CD14-positive monocyte (primary cell): ENCODE data around the gene ZNF586. TPM values are rescaled to one million over a fixed set of nuclear protein-coding genes. Genes with fewer than 3 reads are reported as not detected.
A peak's percentile ranks its signal among the peaks of the same experiment; 100 is the strongest.

Experiments used
- DNase-seq, 3 donors: peaks; one replicate each; pipeline ENCODE4 v3.0.0-alpha.2; 2011 to 2022
- H2AFZ ChIP-seq: 2 replicates; pipeline ENCODE4 v1.6.0; 2012; ENCODE audit warnings: mild to moderate bottlenecking, low read depth, low read length, inconsistent platforms; ENCODE audit not compliant: insufficient read depth, poor library complexity, severe bottlenecking
- H3K27ac ChIP-seq, 2 donors: 1 replicate in 1 of 2; 2 replicates in 1 of 2; pipeline ENCODE4 v1.5.1; 2012 to 2013; ENCODE audit warnings: low read length in 2 of 2, control low read depth in 1 of 2, inconsistent platforms in 1 of 2, low read depth in 1 of 2, mild to moderate bottlenecking in 1 of 2
- H3K27me3 ChIP-seq, 2 donors: one replicate each; pipeline versions ENCODE4 v1.6.0 to v1.6.1; 2011 to 2013; ENCODE audit warnings: low read length in 2 of 2; ENCODE audit not compliant: control insufficient read depth in 2 of 2, insufficient read depth in 2 of 2
- H3K36me3 ChIP-seq, 2 donors: replicated peaks in 1 of 2; 1 replicate in 1 of 2; 2 replicates in 1 of 2; pipeline versions ENCODE4 v1.5.1 to v1.6.1; 2012 to 2013; ENCODE audit warnings: low read length in 2 of 2, control low read depth in 1 of 2, inconsistent platforms in 1 of 2, mild to moderate bottlenecking in 1 of 2; ENCODE audit not compliant: insufficient read depth in 2 of 2, control insufficient read depth in 1 of 2
- H3K4me1 ChIP-seq, 2 donors: 1 replicate in 1 of 2; 2 replicates in 1 of 2; pipeline versions ENCODE4 v1.5.1 to v1.6.1; 2012 to 2013; ENCODE audit warnings: low read length in 2 of 2, control low read depth in 1 of 2, inconsistent platforms in 1 of 2, mild to moderate bottlenecking in 1 of 2, moderate library complexity in 1 of 2; ENCODE audit not compliant: insufficient read depth in 2 of 2, control insufficient read depth in 1 of 2
- H3K4me2 ChIP-seq: replicated peaks from 2 replicates; pipeline ENCODE3; 2012; ENCODE audit warnings: low read length, moderate library complexity, mild to moderate bottlenecking; ENCODE audit not compliant: poor library complexity, severe bottlenecking; ENCODE audit errors: extremely low read depth
- H3K4me3 ChIP-seq, 3 experiments: fragments of 200-600 bp in 1 of 3; sonication (generic) in 1 of 3; replicated peaks in 1 of 3; 1 replicate in 2 of 3; 2 replicates in 1 of 3; pipeline ENCODE4 v1.5.1; 2011 to 2013; ENCODE audit warnings: low read length in 3 of 3, mild to moderate bottlenecking in 3 of 3, control low read depth in 2 of 3, low read depth in 2 of 3, inconsistent platforms in 1 of 3, moderate library complexity in 1 of 3
- H3K79me2 ChIP-seq: 2 replicates; pipeline ENCODE4 v1.6.0; 2012; ENCODE audit warnings: mild to moderate bottlenecking, control low read depth, inconsistent platforms, low read length, moderate library complexity; ENCODE audit not compliant: insufficient read depth
- H3K9ac ChIP-seq: 2 replicates; pipeline ENCODE4 v1.6.0; 2017; ENCODE audit warnings: low read length, mild to moderate bottlenecking; ENCODE audit not compliant: insufficient read depth, poor library complexity, severe bottlenecking
- H3K9me3 ChIP-seq, 2 donors: replicated peaks in 1 of 2; 1 replicate in 1 of 2; 2 replicates in 1 of 2; pipeline versions ENCODE4 v1.5.1 to v1.6.1; 2012 to 2013; ENCODE audit warnings: low read length in 2 of 2, control low read depth in 1 of 2; ENCODE audit not compliant: control insufficient read depth in 1 of 2, insufficient read depth in 1 of 2
- H4K20me1 ChIP-seq: 2 replicates; pipeline ENCODE4 v1.6.0; 2012; ENCODE audit warnings: mild to moderate bottlenecking, low read length, control low read depth, moderate library complexity; ENCODE audit not compliant: insufficient read depth
- H3K27ac Mint-ChIP-seq, 7 donors: one replicate each; pipeline ENCODE4 v1.8.0; 2020; ENCODE audit warnings: mild to moderate bottlenecking in 7 of 7, mixed read lengths in 7 of 7, moderate library complexity in 6 of 7, inconsistent platforms in 2 of 7
- H3K27me3 Mint-ChIP-seq, 3 donors: one replicate each; pipeline ENCODE4 v1.8.0; 2021 to 2022; ENCODE audit warnings: low read depth in 3 of 3, mild to moderate bottlenecking in 3 of 3, mixed read lengths in 3 of 3, moderate library complexity in 3 of 3, inconsistent platforms in 1 of 3
- H3K36me3 Mint-ChIP-seq, 2 donors: one replicate each; pipeline ENCODE4 v1.8.0; 2020; ENCODE audit warnings: mixed read lengths in 2 of 2, inconsistent platforms in 1 of 2, mild to moderate bottlenecking in 1 of 2
- H3K4me1 Mint-ChIP-seq: one replicate; pipeline ENCODE4 v1.8.0; 2020; ENCODE audit warnings: mild to moderate bottlenecking, mixed read lengths
- H3K4me3 Mint-ChIP-seq, 2 donors: one replicate each; pipeline ENCODE4 v1.8.0; 2020; ENCODE audit warnings: mild to moderate bottlenecking in 2 of 2, mixed read lengths in 2 of 2, moderate library complexity in 1 of 2
- H3K9me3 Mint-ChIP-seq, 7 donors: one replicate each; pipeline ENCODE4 v1.8.0; 2020 to 2022; ENCODE audit warnings: mixed read lengths in 7 of 7, mild to moderate bottlenecking in 6 of 7, moderate library complexity in 6 of 7, inconsistent platforms in 2 of 7
- WGBS: methylation state at CpG from one replicate; pipeline ENCODE4 v1.1.5; 2013; ENCODE audit warnings: missing lambda C conversion rate; ENCODE audit not compliant: insufficient coverage; 5-methylcytosine and 5-hydroxymethylcytosine counted together
- intact Hi-C, 2 donors: fragments of 100-400 bp; cut with micrococcal nuclease; formaldehyde crosslinking; loops; one replicate each; pipeline versions ENCODE4 v1.15.0 to v1.15.1; 2023
- polyA minus RNA-seq: library from RNA; depleted of rRNA, polyadenylated mRNA; stranded (reverse); fragments of >200 nt; gene quantifications from 2 replicates; pipeline ENCODE4 v1.2.3, GENCODE V29; 2012
- polyA plus RNA-seq, 3 donors: library from polyadenylated mRNA; depleted of rRNA in 1 of 3; unstranded in 2 of 3; stranded (reverse) in 1 of 3; fragments of 300-500 nt in 2 of 3; fragments of >200 nt in 1 of 3; fragmentation: Illumina TruSeq in 2 of 3; gene quantifications; 1 replicate in 2 of 3; 2 replicates in 1 of 3; pipeline ENCODE4 v1.2.3, GENCODE V29; 2012 to 2021
- total RNA-seq, 12 experiments: library from RNA in 1 of 12; stranded (reverse) in 1 of 12; fragments of 120-200 nt in 1 of 12; gene quantifications; one replicate each; pipeline ENCODE4 v1.2.4 and lab custom pipeline; 2013 to 2026; ENCODE audit warnings: mixed read lengths in 6 of 12, inconsistent platforms in 1 of 12
- TF ChIP-seq, protein P1 (sequence below): fragments of 200-600 bp; IDR thresholded peaks from one replicate; pipeline ENCODE4 v1.8.0; 2022; ENCODE audit warnings: antibody characterized with exemption, mild to moderate bottlenecking

The ZNF586 gene
- 22.1 TPM for total RNA-seq (2013)
- 10 to 100 TPM in 2 of 3 donors, 1 to 10 TPM in 1; 7.7 to 10.5 (median 10.2) TPM for polyA plus RNA-seq
- 7.9 and 10.6 TPM in 2 replicates for polyA minus RNA-seq
- total RNA-seq (lab: John Stamatoyannopoulos, UW), result 22.4 to 40.3 (median 27.7) reads per million in 11 experiments

DNA sequence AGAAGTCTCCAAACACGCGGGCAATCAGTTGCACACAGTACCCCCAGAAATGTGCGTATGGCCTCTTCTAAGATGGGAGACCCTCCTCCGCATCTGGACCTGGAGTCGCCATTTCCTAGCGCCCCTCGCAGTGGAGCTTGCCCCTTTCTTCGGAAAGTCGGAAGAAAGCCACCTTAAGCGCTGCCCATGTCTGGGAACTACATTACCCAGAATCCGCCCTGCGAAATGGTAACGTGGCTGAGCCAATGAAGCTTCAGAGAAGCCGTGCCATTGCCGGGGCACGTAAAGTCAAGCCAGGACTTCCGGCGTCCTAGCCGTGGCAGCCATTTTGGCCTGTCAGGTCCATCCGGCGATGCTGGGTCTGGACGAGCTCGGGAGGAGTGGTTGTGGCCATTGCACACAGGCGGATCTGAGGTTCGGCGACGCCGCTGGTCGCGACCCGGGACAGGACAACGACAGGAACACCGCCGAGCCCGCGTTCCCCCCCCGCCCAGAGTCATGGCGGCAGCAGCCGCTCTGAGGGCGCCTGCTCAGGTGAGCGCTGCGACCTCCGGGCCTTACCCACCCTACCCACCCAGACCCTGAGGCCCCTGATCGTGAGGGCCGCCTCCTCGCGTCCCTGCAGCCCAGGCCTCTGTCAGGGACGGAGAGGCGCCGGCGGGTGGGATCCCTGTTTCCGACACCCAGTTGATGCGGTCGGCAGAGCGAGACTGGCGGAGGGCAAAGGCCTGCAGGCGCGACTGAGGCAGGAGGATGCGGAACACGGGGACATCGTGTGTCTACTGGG lies at the start of gene ZNF586:
ZNF586 (plus strand) TSS at position 332 of the 787 bp plus-strand sequence; CDS start at position 499, 167 bp downstream.
- peak within 1 kb of the TSS; percentile 88 to 93 for H3K4me3 Mint-ChIP-seq
- WGBS, result 4% methylated on average over 37 of the region's 61 CpGs
- TF ChIP-seq, protein P1, sequence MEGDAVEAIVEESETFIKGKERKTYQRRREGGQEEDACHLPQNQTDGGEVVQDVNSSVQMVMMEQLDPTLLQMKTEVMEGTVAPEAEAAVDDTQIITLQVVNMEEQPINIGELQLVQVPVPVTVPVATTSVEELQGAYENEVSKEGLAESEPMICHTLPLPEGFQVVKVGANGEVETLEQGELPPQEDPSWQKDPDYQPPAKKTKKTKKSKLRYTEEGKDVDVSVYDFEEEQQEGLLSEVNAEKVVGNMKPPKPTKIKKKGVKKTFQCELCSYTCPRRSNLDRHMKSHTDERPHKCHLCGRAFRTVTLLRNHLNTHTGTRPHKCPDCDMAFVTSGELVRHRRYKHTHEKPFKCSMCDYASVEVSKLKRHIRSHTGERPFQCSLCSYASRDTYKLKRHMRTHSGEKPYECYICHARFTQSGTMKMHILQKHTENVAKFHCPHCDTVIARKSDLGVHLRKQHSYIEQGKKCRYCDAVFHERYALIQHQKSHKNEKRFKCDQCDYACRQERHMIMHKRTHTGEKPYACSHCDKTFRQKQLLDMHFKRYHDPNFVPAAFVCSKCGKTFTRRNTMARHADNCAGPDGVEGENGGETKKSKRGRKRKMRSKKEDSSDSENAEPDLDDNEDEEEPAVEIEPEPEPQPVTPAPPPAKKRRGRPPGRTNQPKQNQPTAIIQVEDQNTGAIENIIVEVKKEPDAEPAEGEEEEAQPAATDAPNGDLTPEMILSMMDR, result no peak
- peaks cover 0 to 1% (median 0%) of the 10 kb centered on the region in 3 donors for H3K27me3 Mint-ChIP-seq
- peak within 1 kb of the TSS; percentile 66 to 77 for H3K27ac ChIP-seq
- H3K36me3 Mint-ChIP-seq, result peaks cover 31 to 52% of the 10 kb centered on the region in 2 donors
- peak; percentile 90 to 95 (median 90) for DNase-seq
- no peaks in the 10 kb centered on the region for H4K20me1 ChIP-seq
- intact Hi-C loops, result loop anchor here (2.0 to 10.0 kb wide), 4 partner anchors 23 to 145 kb away; partner anchors contain the start of genes ZNF552 (in 2 of the 2), ZNF417 (in 1 of the 2) and ZNF776 (in 1 of the 2)
- H3K4me1 ChIP-seq, result peaks cover 11 to 18% of the 10 kb centered on the region in 2 donors
- peak within 1 kb of the TSS; percentile 64 to 82 (median 77) for H3K4me3 ChIP-seq
- H2AFZ ChIP-seq, result peak within 1 kb of the TSS; percentile 81
- H3K4me1 Mint-ChIP-seq, result peaks cover 27% of the 10 kb centered on the region
- peaks cover 44% of the 10 kb centered on the region for H3K79me2 ChIP-seq
- H3K4me2 ChIP-seq, result peak within 1 kb of the TSS; percentile 87
- H3K9ac ChIP-seq, result peak within 1 kb of the TSS; percentile 71
- peaks cover 51 to 60% of the 10 kb centered on the region in 2 donors for H3K9me3 ChIP-seq
- H3K27ac Mint-ChIP-seq, result peak within 1 kb of the TSS; percentile 70 to 93 (median 89)
- H3K9me3 Mint-ChIP-seq, result peaks cover 28 to 86% (median 75%) of the 10 kb centered on the region in 7 donors
- peaks cover 5 to 29% of the 10 kb centered on the region in 2 donors for H3K36me3 ChIP-seq
- H3K27me3 ChIP-seq, result no peaks in the 10 kb centered on the region

DNA sequence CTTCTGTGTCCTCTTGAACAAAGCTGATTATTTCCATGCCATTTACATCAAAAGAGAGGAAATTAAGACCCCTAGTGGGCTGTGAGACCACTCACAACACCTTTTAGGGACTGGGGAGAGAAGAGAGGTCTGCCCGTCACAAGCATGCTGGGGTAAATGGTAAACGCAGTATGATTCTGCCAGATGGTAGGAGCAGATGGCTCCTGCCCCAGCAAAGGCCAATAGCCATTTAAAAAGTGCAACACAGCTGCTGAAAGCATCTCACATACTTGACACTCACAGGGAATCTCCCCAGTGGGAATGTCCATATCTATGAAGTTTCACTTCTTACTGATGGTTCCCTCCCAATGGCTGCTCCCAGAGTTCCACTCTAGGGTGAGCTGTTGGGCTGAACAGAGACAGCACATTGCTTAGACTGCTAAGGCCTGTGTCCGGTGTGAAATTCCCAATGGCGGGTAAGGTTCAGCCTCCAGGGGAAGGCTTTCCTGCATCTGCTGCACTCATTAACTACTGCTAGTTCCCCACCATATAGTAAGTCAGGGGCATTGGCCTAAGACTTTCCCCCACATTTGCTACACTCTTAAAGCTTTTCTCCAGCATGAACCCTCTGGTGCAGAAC lies 49.5 kb upstream of the ZNF586 start:
- no peak for DNase-seq
- no peak overlapping the region for H3K9ac ChIP-seq
- peaks cover 74 to 99% (median 95%) of the 10 kb centered on the region in 7 donors for H3K9me3 Mint-ChIP-seq
- peaks cover 0 to 2% (median 0%) of the 10 kb centered on the region in 3 donors for H3K27me3 Mint-ChIP-seq
- H3K27ac Mint-ChIP-seq, result no peak overlapping the region
- H3K4me1 Mint-ChIP-seq, result no peaks in the 10 kb centered on the region
- TF ChIP-seq, protein P1, result no peak
- no peaks in the 10 kb centered on the region for H3K79me2 ChIP-seq
- H4K20me1 ChIP-seq, result no peaks in the 10 kb centered on the region
- H3K9me3 ChIP-seq, result peaks cover 92 to 95% of the 10 kb centered on the region in 2 donors
- no peak overlapping the region for H3K4me3 Mint-ChIP-seq
- peak overlapping the region in 1 of 3 experiments; percentile 35 for H3K4me3 ChIP-seq
- no peak overlapping the region for H2AFZ ChIP-seq
- intact Hi-C loops, result no loop called here
- WGBS, result 80% methylated on average over 1 of the region's 4 CpGs
- peaks cover 32 to 50% of the 10 kb centered on the region in 2 donors for H3K36me3 ChIP-seq
- H3K27ac ChIP-seq, result no peak overlapping the region
- no peak overlapping the region for H3K4me2 ChIP-seq
- H3K36me3 Mint-ChIP-seq, result peaks cover 47 to 56% of the 10 kb centered on the region in 2 donors
- no peaks in the 10 kb centered on the region for H3K4me1 ChIP-seq
- no peaks in the 10 kb centered on the region for H3K27me3 ChIP-seq
